Cardiac muscle cell (in vitro differentiated cells and primary cell): ENCODE data around the gene FARP2. TPM values are rescaled to one million over a fixed set of nuclear protein-coding genes. Genes with fewer than 3 reads are reported as not detected.

Experiments used
- DNase-seq, 2 donors: peaks; one replicate each; pipeline versions ENCODE4 v3.0.0 to v3.0.0-alpha.2; 2010 to 2017; ENCODE audit warnings: low read depth in 1 of 2, low spot score in 1 of 2
- H3K27ac ChIP-seq: fragments of 200-600 bp; sonication (generic); 2 replicates; pipeline ENCODE4 v1.5.1; 2016
- H3K27me3 ChIP-seq: fragments of 200-600 bp; sonication (generic); 2 replicates; pipeline ENCODE4 v1.6.0; 2016; ENCODE audit warnings: control low read depth
- H3K36me3 ChIP-seq: fragments of 200-600 bp; sonication (generic); 2 replicates; pipeline ENCODE4 v1.5.1; 2016; ENCODE audit warnings: control low read depth
- H3K4me1 ChIP-seq: fragments of 200-600 bp; sonication (generic); 2 replicates; pipeline ENCODE4 v1.8.1; 2017; ENCODE audit warnings: low read depth, mild to moderate bottlenecking, mixed run types
- H3K4me3 ChIP-seq: fragments of 200-600 bp; sonication (generic); 2 replicates; pipeline ENCODE4 v1.5.1; 2016; ENCODE audit warnings: mild to moderate bottlenecking
- H3K9me3 ChIP-seq: fragments of 200-600 bp; sonication (generic); 2 replicates; pipeline ENCODE4 v1.5.1; 2017; ENCODE audit warnings: low read depth, mild to moderate bottlenecking, control low read depth
- polyA plus RNA-seq: library from polyadenylated mRNA; unstranded; fragments of >200 nt; fragmentation: Nextera tagmentation; extraction: Ambion mirVana; gene quantifications from 2 replicates; pipeline ENCODE4 v1.2.1, GENCODE V29; 2016
- total RNA-seq: library from RNA; depleted of rRNA; stranded (reverse); fragments of >200 nt; gene quantifications from 2 replicates; pipeline ENCODE4 v1.2.3, GENCODE V29; 2016
- TF ChIP-seq, protein P1 (sequence below): IDR thresholded peaks from 2 replicates; pipeline ENCODE4 v1.5.1; 2012; ENCODE audit warnings: low read depth, mild to moderate bottlenecking, low read length

Gene FARP2
- total and polyA plus RNA-seq, 2 experiments from 2014 or later, result 24.4 to 26.5 TPM

DNA sequence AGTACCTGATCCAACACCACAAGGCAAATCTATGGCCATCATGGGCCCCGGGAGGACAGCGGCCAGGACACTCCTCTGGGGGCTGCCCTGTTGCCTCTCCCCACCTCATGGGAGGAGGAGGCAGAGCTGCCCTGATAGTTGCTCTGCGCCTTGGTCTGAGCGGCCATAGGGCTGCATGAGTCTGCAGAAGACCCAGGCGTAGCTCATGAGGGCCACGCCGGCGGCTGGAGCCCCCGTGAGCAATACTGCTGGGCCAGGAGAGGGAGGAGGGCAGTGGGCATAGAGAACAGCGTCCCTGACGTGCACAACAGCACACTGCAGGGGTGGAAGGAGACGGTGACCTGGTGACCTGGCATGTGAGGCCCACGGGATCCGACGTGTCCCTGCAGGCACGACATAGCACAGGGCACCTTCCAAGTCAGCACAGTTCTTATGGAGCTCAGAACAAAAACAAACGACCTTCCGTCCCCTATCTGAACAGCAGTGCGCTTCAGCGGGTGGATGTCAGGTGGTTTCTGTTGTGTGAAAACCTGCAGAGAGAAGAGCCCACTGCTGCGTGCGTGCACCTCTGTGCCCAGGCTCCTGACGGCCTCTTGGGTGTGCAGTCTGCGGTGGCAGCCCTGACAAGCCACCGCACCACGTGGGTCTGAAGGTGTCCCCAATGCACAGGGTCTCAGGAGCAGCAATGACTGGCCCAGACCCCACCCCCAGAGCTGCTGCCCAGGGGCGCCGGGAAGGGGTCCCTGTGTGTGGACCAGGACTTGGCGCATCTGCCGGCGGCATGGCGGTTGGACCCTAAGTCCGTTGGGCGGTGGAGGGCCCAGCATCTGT, 139.3 kb downstream of the FARP2 start:
- Histone ChIP-seq H3K27ac (peak overlapping the region; percentile 60), H3K9me3 (no peaks in the 10 kb centered on the region), H3K36me3 (peaks cover 15% of the 10 kb centered on the region), H3K27me3 (no peaks in the 10 kb centered on the region), H3K4me3 (no peak overlapping the region), H3K4me1 (no peaks in the 10 kb centered on the region)
- DNase-seq, result peak in 1 of 2 donors; percentile 10
- TF ChIP-seq, protein P1, sequence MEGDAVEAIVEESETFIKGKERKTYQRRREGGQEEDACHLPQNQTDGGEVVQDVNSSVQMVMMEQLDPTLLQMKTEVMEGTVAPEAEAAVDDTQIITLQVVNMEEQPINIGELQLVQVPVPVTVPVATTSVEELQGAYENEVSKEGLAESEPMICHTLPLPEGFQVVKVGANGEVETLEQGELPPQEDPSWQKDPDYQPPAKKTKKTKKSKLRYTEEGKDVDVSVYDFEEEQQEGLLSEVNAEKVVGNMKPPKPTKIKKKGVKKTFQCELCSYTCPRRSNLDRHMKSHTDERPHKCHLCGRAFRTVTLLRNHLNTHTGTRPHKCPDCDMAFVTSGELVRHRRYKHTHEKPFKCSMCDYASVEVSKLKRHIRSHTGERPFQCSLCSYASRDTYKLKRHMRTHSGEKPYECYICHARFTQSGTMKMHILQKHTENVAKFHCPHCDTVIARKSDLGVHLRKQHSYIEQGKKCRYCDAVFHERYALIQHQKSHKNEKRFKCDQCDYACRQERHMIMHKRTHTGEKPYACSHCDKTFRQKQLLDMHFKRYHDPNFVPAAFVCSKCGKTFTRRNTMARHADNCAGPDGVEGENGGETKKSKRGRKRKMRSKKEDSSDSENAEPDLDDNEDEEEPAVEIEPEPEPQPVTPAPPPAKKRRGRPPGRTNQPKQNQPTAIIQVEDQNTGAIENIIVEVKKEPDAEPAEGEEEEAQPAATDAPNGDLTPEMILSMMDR, result no peak

DNA sequence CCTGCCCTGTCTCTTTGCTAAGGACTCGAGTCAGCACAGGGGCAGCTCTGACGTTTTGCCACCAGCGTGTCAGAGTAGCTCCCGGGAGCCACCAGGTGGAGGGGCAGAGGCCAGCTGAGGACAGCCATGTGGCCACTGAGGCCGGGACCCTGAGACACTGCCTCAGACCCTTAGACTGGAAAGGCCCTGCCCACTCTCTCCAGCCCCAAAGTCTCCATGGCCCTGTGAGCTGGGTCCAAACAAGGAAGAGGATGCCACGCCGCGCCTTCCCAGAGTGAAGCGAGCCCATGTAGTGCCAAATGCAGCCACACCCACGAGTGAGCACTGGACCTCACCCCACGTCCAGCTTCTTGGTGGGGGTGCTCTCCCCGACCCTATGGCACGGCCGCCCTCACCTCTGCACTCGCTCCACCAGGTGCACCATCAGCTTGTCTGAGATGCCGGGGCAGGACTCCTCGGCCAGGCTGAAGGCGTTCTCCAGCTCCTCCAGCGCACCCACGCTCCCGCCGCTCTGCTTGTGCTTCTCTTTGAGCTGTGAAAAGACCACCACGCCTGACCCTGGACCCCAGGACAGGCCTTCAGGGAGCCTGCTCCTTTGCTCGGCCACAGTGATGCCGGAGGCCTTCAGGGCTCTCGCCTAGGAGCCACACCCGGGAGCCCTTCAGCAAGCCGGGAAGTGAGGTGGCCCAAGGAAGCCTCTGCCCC, 140.1 kb downstream of the FARP2 start:
- Histone ChIP-seq H3K27me3 (no peaks in the 10 kb centered on the region), H3K9me3 (no peaks in the 10 kb centered on the region), H3K4me1 (no peaks in the 10 kb centered on the region), H3K27ac (peak overlapping the region; percentile 60), H3K36me3 (peaks cover 15% of the 10 kb centered on the region), H3K4me3 (no peak overlapping the region)
- TF ChIP-seq, protein P1, result no peak
- no peak for DNase-seq

DNA sequence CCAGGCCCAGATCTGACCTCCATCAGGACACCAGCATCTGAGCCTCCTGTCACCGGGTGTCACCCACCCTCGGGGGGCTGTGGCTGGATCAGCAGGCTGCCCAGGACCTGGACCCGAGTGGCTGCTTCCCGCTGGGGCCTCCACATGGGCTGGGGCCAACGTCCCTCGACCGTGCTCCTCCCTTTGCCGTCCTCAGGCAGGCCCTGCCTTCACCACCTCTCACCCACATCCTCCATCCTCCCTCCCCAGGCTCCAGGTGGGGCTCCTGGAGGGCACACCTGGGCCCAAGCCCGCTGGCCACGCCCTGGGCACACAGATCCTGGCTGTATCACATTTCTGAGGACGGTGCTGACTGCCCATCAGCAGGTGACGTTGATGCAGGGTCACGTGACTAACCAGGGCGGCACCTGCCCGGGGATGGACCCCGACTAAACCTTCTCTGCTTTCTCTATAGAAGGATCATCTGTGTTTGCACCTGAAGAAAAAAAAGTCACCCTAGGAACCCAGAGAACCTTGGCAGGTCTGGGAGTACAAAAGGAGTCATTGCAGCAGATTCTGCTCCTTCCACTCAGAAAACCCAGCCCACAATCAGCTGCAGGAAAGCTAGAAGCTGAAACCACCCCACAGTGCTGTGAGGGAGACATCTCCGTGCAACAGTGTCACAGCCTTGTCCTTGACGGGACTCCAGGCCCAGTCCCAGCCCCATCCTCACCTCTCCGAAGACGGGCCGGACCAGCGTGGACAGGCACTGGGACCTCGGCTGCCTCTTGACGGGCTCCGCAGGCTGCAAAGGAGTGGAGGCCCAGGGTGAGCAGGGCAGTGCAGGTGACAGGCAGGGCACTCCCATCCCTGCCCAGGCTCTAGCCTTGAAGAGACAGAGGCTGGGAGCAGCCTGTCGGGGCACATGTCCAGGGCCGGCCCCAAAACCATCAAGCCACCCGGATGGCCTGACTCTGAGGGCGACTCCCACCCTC, 141.1 kb downstream of the FARP2 start:
- TF ChIP-seq, protein P1, result no peak
- no peak for DNase-seq
- Histone ChIP-seq H3K27ac (no peak overlapping the region), H3K4me3 (no peak overlapping the region), H3K27me3 (no peaks in the 10 kb centered on the region), H3K9me3 (no peaks in the 10 kb centered on the region), H3K36me3 (peaks cover 15% of the 10 kb centered on the region), H3K4me1 (no peaks in the 10 kb centered on the region)

- H3K27me3 ChIP-seq, result no peaks in the 10 kb centered on the region
- no peak for DNase-seq
- no peaks in the 10 kb centered on the region for H3K4me1 ChIP-seq
- TF ChIP-seq, protein P1, result no peak
- H3K4me3 ChIP-seq, result no peak overlapping the region
- peaks cover 12% of the 10 kb centered on the region for H3K36me3 ChIP-seq
- no peaks in the 10 kb centered on the region for H3K9me3 ChIP-seq
- no peak overlapping the region for H3K27ac ChIP-seq
Observed at GRCh38 chr2:241498115-241499070, 142.3 kb downstream of the FARP2 start.
